Measurements from ENCODE around the gene EVX2. TPM values are rescaled to one million over a fixed set of nuclear protein-coding genes. Genes with fewer than 3 reads are reported as not detected.

EVX2 gene
- total RNA-seq, 4 donors from 2014 or later, result 0.08 TPM; not detected in 3

GRCh38 chr2:176067589-176068418 lies 16.0 kb downstream of the EVX2 start:
- peak; percentile 24 for ATAC-seq
- TF ChIP-seq, protein P1, sequence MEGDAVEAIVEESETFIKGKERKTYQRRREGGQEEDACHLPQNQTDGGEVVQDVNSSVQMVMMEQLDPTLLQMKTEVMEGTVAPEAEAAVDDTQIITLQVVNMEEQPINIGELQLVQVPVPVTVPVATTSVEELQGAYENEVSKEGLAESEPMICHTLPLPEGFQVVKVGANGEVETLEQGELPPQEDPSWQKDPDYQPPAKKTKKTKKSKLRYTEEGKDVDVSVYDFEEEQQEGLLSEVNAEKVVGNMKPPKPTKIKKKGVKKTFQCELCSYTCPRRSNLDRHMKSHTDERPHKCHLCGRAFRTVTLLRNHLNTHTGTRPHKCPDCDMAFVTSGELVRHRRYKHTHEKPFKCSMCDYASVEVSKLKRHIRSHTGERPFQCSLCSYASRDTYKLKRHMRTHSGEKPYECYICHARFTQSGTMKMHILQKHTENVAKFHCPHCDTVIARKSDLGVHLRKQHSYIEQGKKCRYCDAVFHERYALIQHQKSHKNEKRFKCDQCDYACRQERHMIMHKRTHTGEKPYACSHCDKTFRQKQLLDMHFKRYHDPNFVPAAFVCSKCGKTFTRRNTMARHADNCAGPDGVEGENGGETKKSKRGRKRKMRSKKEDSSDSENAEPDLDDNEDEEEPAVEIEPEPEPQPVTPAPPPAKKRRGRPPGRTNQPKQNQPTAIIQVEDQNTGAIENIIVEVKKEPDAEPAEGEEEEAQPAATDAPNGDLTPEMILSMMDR (IDR thresholded peaks at IDR 0.05), result no peak
- TF ChIP-seq POLR2AphosphoS5 (IDR thresholded peaks at IDR 0.05), result no peak
- no peak for TF ChIP-seq POLR2A (IDR thresholded peaks at IDR 0.05)
- TF ChIP-seq EP300 (IDR thresholded peaks at IDR 0.05), result no peak
- Histone ChIP-seq H3K4me3 (peak overlapping the region in 1 of 2 donors; percentile 37), H3K27ac (no peak overlapping the region), H3K4me1 (peaks cover 0 to 31% (median 14%) of the 10 kb centered on the region in 3 donors), H3K9me3 (no peaks in the 10 kb centered on the region), H3K27me3 (peaks cover 94% of the 10 kb centered on the region), H3K36me3 (no peaks in the 10 kb centered on the region)
- WGBS, 2 donors (ENCODE audit: low coverage in 1 of 2), result 0 to 4% methylated on average over 2 to 5 of the region's 38 CpGs

GRCh38 chr2:176066645-176067588 lies 16.8 kb downstream of the EVX2 start:
- ATAC-seq, result no peak
- no peaks in the 10 kb centered on the region for H3K36me3 ChIP-seq
- H3K4me3 ChIP-seq, result peak overlapping the region in 1 of 2 donors; percentile 37
- WGBS, 2 donors (ENCODE audit: low coverage in 1 of 2), result 1 to 12% methylated on average over 11 to 12 of the region's 56 CpGs
- H3K27me3 ChIP-seq, result peaks cover 94% of the 10 kb centered on the region
- TF ChIP-seq, protein P1 (IDR thresholded peaks at IDR 0.05), result no peak
- TF ChIP-seq POLR2AphosphoS5 (IDR thresholded peaks at IDR 0.05) (no peak), EP300 (IDR thresholded peaks at IDR 0.05) (no peak), POLR2A (IDR thresholded peaks at IDR 0.05) (no peak)
- H3K9me3 ChIP-seq, result no peaks in the 10 kb centered on the region
- peaks cover 0 to 28% (median 14%) of the 10 kb centered on the region in 3 donors for H3K4me1 ChIP-seq
- no peak overlapping the region for H3K27ac ChIP-seq

GRCh38 chr2:176063958-176064357 lies 19.8 kb downstream of the EVX2 start:
- H3K4me3 ChIP-seq, result no peak overlapping the region
- H3K9me3 ChIP-seq, result no peaks in the 10 kb centered on the region
- no peaks in the 10 kb centered on the region for H3K36me3 ChIP-seq
- TF ChIP-seq, protein P1 (IDR thresholded peaks at IDR 0.05), result no peak
- TF ChIP-seq EP300 (IDR thresholded peaks at IDR 0.05), result no peak
- TF ChIP-seq POLR2A (IDR thresholded peaks at IDR 0.05), result no peak
- TF ChIP-seq POLR2AphosphoS5 (IDR thresholded peaks at IDR 0.05), result no peak
- H3K27ac ChIP-seq, result no peak overlapping the region
- peaks cover 0 to 22% (median 14%) of the 10 kb centered on the region in 3 donors for H3K4me1 ChIP-seq
- no peak for ATAC-seq
- WGBS, 2 donors (ENCODE audit: low coverage in 1 of 2), result 45 to 58% methylated on average over 2 of the region's 2 CpGs
- H3K27me3 ChIP-seq, result peaks cover 89% of the 10 kb centered on the region

DNA sequence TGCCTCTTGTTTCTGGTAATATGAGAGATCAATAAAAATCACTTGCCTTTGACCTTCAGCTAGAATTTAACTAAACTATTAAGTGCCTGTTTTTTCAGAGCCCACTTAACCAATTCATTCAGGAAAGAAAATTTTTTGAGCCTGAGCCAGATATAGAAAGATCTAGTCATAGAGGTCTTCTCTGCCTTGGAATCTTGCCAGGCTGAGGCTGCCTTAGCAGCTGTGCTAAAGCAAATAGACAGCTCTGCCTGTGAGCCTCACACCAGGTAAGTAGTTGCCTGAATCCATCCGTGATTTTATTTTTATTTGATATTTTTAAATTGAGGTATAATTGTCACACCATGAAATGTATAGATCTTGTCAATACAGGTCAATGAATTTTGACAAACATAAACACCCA lies 27.4 kb downstream of the EVX2 start:
- no peak for ATAC-seq
- TF ChIP-seq, protein P1 (IDR thresholded peaks at IDR 0.05), result no peak
- TF ChIP-seq EP300 (IDR thresholded peaks at IDR 0.05) (no peak), POLR2AphosphoS5 (IDR thresholded peaks at IDR 0.05) (no peak), POLR2A (IDR thresholded peaks at IDR 0.05) (no peak)
- WGBS, 2 donors (ENCODE audit: low coverage in 1 of 2), result 0 to 18% methylated on average over 1 of the region's 1 CpG
- Histone ChIP-seq H3K27me3 (peaks cover 62% of the 10 kb centered on the region), H3K9me3 (no peaks in the 10 kb centered on the region), H3K4me3 (no peak overlapping the region), H3K4me1 (no peaks in the 10 kb centered on the region), H3K36me3 (no peaks in the 10 kb centered on the region), H3K27ac (no peak overlapping the region)
